GM12864 (cell line): Measurements from ENCODE around the gene CEBPA.

ENCODE experiments used
- DNase-seq: peaks from one replicate; pipeline ENCODE4 v3.0.0-alpha.2; 2011; ENCODE audit warnings: low read depth
- H3K4me3 ChIP-seq: 2 replicates; pipeline ENCODE4 v1.5.1; 2011; ENCODE audit warnings: mild to moderate bottlenecking, low read depth, low read length, control low read depth
- TF ChIP-seq, protein P1 (sequence below): IDR thresholded peaks from 2 replicates; pipeline ENCODE4 v1.5.1; 2011; ENCODE audit warnings: low read depth, mild to moderate bottlenecking, moderate library complexity, low read length, control low read depth, inconsistent platforms; ENCODE audit errors: missing control alignments

Gene CEBPA

DNA sequence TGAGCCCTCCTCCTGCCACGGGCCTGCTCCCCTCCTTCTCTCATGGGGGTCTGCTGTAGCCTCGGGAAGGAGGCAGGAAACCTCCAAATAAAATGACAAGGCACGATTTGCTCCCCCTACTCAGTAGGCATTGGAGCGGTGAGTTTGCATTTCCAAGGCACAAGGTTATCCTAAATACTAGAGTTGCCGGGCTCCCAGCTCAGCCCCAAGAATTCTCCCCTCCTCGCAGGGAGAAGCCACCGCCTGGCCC, 1.5 kb downstream of the CEBPA start:
- TF ChIP-seq, protein P1, sequence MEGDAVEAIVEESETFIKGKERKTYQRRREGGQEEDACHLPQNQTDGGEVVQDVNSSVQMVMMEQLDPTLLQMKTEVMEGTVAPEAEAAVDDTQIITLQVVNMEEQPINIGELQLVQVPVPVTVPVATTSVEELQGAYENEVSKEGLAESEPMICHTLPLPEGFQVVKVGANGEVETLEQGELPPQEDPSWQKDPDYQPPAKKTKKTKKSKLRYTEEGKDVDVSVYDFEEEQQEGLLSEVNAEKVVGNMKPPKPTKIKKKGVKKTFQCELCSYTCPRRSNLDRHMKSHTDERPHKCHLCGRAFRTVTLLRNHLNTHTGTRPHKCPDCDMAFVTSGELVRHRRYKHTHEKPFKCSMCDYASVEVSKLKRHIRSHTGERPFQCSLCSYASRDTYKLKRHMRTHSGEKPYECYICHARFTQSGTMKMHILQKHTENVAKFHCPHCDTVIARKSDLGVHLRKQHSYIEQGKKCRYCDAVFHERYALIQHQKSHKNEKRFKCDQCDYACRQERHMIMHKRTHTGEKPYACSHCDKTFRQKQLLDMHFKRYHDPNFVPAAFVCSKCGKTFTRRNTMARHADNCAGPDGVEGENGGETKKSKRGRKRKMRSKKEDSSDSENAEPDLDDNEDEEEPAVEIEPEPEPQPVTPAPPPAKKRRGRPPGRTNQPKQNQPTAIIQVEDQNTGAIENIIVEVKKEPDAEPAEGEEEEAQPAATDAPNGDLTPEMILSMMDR, result no peak
- no peak for DNase-seq
- no peak overlapping the region for H3K4me3 ChIP-seq

DNA sequence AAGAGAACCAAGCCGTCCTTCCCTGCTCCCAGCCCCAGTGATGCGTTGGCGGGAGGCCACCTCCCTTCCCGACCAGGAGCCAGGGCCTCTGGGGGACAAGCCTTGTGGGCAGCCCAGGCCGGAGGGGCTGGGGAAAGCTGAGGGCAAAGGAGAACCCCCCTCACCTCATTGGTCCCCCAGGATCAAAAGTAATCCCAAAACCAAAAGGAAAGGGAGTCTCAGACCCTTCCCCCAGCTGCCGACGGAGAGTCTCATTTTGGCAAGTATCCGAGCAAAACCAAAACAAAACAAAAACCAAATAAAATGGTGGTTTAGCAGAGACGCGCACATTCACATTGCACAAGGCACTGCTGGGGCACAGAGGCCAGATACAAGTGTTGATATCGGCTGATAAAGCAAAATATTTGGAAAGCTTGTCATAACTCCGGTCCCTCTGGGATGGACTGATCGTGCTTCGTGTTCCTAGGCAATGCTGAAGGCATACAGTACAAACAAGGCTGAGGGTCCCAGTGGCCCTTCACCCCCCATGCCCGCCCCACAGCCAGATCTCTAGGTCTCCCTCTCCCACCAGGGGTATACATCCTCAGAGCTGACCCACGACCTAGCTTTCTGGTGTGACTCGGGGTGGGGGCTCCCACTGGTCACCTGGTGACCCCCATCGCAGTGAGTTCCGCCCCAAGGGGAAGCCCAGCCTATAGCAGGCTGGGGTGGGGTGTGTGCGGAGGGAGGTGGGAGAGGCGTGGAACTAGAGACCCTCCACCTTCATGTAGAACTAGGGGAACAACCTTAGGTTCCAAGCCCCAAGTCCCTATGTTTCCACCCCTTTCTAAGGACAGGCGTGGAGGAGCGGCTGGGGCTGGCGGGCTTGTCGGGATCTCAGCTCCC, 2.1 kb downstream of the CEBPA start:
- no peak for DNase-seq
- H3K4me3 ChIP-seq, result no peak overlapping the region
- TF ChIP-seq, protein P1, result no peak

DNA sequence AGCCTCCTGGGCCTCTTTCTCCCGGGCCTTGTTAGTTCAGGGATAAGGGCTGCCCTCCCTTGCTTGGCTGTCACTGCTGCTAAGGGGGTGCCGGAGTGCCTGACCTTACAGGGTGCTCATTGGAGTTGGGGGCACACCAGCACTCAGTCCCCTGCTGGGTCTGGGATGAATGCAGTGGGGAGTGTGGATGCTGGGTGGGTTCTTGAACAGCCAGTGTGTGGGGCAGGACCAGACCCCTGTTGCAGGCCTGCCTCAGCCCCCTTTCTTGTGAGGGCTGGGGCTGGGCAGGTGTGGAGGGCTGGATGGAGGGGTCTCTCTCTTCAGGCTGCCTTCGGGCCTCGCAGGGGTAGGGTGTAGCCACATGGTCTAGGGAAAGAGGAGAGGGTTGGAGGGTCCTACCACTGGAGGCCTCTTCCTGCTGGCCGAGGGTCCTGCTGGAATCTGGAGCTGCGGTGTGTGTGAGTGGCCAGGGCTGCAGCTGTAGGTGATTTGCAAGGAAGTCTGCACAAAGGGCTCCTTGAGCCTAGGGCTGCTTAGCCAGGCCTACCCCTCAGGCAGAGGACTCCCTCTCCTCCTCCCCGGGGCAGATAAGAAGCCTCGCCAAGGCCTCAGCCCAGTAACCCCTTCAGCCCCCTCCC, 3.2 kb downstream of the CEBPA start:
- H3K4me3 ChIP-seq, result no peak overlapping the region
- no peak for DNase-seq
- TF ChIP-seq, protein P1, result no peak

DNA sequence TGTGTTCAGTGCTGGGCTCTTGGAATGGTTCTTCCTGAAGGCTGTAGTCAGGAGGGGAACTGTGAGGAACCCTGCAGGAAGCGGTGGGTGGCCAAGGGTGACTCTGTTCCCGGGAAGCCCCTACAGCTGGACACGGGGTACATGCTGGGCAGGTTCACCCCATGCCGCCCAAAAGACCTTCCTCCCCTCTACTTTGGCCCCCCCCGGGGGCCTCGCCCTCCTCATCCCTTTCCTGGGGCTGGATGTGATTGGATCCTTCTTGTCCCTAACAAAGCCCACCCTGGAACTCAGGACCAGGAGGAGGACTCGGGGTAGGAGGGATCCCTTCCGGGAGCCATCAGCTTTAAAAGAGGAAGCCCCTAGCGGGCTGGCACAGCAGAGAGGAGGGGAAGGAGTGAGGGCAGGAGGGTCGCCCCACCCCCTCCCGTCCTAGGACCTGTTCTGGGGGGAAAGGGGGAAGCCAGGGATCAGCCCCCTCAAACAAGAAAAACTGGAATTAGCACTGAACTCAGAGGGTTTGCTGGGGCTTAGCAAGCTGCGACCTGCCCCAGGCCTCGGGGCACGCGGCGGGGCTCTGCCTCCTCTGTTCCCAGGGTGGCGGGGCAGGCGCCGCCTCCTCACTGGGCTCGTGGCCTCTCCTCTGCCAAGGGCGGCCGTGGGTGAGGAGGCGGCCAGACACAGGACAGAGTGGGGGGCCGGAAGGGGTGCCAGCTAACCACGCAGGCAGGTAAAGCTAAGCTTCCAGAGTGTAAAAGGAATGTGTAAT, 4.0 kb downstream of the CEBPA start:
- no peak overlapping the region for H3K4me3 ChIP-seq
- TF ChIP-seq, protein P1, result no peak
- no peak for DNase-seq

DNA sequence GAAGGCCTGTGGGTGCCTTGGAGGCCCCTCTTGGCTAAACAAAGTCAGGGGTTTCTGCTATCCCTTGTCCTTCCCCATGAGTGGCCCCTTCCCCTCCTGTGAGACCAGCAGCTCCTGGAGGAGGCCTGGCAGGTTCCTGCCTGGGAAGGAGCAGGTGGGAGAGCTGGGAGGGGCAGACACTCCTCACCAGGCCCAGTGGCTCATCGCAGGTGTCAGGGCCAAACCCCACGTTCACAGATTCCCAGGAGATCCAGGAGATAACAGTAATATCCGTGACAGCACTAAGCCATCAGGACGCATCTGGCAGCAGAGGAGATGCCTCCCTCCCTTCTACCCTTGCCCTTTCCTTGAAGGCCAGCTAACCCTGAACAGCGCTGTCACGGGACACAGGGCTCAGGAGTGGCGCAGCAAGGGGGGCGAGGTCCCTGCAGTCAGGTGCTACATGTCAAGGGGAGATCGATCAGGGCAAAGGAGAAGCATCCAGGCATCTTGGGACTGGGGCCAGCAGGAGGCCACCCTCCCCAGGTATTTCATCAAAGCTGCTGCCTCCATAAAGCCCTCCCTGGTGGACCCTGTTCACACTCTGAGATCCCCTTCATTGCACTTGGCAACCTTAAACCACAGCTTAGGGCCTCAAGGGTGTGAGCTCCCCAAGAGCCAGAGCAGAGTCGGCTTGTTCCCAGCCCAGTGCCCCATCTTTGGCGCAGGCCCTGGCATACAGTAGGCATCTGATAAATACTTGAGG, 4.8 kb downstream of the CEBPA start:
- TF ChIP-seq, protein P1, result no peak

DNA sequence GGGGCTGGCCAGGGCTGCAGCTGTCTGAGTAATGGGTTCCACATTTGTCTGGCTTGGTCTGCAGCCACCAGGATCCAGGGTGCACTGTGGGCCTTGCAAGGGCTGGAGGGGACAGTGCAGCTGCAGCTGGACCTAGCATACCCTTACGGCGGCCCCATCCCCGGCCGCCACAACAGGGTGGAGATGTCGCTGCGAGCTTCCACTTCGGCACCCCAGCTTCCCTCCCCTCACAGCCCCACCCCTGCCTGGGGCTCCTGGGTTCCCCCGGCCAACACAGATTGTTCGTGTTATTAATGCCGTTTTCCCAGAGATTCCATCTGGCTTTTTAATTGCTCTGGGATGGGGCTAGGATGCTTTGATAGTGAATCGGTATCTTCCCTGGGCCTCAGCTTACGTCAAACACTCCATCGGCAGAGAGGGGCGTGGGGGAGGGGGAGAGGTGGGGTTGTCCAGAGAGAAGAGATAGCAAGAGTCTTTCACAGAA, 5.8 kb downstream of the CEBPA start:
- DNase-seq, result no peak
- TF ChIP-seq, protein P1, result no peak

More for the DNA sequence above, 4.8 kb downstream of the CEBPA start:
- no peak overlapping the region for H3K4me3 ChIP-seq
- DNase-seq, result no peak

More for the DNA sequence above, 5.8 kb downstream of the CEBPA start:
- no peak overlapping the region for H3K4me3 ChIP-seq
